SHP77 (cell line): ENCODE results near the gene SPDYE4.
A peak's percentile ranks its signal among the peaks of the same experiment; 100 is the strongest.

Experiments
- DNase-seq, 2 experiments: peaks; one replicate each; lab custom pipeline; 2025; lab: John Stamatoyannopoulos, UW

The SPDYE4 gene

DNA sequence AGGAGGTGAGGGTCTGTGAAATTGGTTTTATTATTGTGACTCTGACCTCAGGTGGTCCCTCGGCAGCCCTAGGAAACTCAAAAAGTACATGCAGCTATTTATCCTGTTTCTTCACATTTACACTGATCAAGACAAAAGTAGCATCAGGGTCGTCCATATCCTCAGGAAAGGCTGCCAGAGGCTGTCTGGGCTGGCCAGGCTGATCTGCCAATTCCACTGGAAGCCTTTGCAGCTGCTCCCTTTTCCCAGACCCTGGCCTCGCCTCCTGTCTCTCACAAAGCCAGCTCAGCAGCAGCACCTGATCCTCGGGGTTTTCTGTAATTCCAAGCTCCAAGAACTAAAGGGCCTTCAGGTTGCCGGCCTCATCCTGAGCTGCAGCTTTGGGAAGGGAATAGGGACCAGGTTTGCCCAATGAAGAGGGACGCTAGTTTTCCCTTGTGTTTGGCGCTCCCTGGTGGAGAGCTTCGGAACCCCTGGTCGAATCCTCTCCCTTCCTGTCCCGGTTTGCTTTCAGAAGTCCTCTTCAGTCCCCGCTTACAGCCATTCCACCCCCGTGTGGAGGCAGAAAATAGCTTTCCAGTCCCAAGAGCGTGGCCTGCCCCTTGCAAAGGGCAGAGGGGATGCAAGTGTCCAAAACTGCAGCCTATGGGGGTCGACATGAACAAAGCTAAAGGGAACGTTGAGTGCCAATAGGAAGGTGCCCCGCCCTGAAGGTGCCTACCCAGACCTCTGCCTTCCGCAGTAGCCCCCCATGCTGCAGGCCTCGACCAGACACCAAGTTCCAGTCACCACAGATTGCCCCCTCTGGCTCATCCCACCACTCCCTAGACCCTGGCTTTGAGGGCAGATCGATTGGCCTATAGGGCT is 27.4 kb upstream of the SPDYE4 start:
- DNase-seq = peak; percentile 58 to 76

DNA sequence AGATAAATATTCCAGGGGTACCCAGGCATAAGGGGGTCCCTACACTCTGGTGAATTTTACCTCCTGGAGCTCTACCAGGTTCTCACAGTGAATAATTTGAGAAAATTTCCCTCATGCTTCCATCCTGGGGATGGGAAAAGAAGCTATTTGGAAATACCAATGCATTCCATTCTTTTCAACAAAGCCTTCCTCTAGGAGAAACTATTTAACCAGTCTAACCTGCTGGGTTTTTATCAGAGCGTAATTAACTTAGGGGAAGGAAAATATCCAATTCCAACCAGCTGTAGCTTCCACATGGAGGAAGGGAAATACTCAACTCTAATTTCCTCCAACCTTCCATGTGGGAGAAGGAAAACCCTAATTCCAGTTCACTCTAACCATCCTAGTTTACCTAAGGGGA is 23.8 kb upstream of the SPDYE4 start:
- no peak for DNase-seq

DNA sequence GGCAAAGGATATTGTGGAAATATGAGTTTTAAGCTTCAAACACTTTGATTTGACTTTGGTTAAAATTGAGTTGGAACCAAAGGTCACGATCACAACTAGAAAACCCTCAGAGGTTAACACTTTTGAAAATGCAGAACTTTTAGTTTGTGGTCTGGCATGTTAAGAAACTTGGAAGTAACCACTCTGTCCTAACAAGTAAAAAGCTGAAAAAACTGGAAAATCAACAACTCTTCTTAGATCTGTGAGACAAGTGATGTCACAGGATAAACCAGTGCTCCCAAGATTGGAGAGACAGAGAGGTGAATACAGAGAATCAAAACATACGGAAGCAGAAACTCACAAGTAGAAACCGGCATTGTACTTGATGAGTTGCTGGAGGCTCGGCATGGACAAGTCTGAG is 23.4 kb upstream of the SPDYE4 start:
- DNase-seq = no peak

DNA sequence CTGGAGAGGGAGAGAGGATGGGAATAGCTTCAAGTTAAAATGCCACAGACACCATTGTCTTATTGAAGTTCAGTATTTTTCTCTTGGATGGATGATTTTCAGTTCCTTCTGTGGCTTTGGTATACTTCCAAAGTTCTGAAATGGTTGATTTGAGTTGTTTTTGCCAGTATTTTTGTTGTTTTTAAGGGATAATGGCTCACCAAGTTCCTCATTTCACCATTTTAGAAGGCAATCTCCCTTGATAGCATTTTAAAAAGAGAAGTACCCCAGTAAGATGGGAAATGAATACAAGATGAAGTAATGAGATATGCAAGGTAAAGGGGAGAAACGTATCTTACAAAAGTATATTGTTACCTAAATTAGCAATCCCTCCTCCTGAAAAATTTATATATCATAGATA is 18.5 kb upstream of the SPDYE4 start:
- DNase-seq = no peak

DNA sequence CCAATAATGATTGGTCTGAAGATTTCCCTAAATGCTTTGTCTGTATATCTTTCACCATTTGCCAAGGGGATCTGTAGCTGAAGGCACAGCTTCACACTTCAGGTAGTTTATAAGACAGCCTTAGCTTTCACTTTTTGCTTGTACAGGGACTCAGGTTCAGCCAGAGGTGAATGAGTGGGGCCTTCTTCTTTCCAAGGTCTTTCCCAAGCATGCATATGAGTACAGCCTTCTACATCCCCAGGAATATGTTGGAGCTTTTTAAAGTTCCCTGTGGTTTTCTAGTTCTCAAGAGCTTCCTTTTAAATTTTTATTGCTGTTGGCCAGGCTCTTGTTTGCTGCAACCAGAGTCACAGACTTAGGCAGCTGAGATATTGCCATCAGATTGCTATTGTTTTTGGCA is 17.9 kb upstream of the SPDYE4 start:
- DNase-seq = no peak

DNA sequence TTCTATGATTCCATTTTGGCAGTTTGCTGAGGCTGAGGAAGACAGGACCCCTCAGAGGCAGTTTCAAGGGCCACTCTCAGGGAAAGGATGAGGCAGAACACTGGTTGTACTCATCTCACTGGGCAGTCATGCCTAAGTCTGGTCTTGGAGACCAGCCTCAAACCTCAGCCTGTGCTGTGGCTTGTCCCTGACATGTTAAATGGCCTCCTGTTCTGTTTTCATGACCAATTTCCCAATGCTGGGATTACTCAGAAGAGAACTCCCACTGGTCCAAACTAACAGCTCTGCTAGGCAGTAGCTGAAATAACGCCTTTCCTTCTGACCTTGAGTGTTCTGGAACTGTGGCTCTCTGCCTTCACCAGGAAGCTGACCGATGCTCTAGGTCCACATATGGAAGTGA is 8.4 kb upstream of the SPDYE4 start:
- no peak for DNase-seq

DNA sequence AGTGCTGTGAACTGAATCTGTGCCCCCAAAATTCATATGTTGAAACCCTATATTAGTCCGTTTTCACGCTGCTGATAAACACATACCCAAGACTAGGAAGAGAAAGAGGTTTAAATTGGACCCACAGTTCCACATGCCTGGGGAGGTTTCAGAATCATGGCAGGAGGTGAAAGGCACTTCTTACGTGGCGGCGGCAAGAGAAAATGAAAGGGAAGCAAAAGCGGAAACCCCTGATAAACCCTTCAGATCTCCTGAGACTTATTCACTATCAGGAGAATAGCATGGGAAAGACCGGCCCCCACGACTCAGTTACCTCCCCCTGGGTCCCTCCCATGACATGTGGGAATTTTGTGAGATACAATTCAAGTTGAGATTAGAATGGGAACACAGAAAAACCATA is 3.7 kb upstream of the SPDYE4 start:
- no peak for DNase-seq

DNA sequence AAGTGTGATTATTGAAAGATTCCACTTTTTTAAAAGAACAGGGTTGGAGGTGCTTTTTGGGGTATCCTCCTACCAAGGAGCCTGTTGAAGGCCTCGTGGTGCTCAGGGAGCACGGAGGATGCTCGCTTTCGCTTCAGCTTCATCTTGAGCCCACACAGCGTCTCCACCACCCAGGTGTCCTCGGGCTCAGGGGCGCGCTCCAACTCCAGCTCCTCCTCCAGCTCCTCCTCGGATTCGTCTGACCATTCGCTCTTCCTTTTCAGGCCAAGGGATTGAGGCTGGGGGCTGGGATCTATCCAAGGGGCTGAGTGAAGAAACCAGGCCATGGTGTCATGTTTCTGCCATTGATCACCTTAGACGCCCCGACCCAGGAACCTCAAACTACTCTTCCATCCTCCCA is 1.2 kb downstream of the SPDYE4 start:
- DNase-seq = no peak

DNA sequence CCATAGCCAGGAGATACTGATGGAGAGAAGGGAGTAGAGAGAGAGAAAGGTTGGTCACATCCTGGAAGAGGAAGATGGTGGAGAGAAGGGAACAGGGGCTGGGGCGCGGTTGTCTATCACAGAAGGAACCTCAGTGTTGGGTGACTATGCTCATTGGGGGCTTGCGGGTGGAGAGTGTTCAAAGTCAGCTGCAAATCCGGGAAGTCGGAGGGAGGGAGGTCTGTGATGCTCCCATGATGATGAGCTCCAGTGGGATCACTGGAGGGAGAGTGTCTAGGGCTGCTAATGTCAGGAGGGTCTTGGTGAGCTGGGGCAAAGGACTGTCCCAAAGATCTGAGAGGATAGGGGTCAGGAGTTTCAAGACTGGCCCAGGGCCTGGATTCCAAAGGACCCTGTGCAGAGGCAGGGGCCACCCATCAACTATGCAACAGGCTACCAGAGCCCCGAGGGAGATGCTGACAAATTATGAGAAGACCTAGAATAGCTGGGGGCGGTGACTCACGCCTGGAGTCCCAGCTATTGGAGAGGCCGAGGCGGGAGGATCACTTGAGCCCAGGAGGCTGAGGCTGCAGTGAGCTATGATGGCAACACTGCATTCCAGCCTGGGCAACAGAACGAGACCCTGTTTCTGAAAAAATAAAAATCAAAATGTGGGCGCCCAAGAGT is 2.6 kb downstream of the SPDYE4 start:
- DNase-seq = no peak

DNA sequence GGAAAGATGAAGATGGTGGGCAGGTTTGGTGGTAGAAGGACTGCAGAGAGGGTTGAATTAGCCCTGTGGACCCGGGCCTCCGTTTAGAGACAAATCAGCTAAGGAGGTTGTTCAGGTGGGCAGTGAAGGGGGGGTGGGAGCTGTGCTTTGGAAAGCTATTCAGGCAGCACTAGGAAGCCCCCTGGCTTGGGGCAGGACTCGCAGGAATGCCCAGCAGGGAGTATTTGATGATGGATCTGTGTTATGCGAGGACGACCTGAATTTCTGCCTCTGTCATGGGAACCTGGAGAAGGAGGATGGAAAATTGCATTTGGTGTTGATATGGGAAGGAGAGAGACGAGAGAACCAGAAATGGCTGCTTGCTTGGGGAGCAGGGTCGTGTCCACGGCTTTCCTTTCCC is 3.5 kb downstream of the SPDYE4 start:
- DNase-seq = no peak

DNA sequence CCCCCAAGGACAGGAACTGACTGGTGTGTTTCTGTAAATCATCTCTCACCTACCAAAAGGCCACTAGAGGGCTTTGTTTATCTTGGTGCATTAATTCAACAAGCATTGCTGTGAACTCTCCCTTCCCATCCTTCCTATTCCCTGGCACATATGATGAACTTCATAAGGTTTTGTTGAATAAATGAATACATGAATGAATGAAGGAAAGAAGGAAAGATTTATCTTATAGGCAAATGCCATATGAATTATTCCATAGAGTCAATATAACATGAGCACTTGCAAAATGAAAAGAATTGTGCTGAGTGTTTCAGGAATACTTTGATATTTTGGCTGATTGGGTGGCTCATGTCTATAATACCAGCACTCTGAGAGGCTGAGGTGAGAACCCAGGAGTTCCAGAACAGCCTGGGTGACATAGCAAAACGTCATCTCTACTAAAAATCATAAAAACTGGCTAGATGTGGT is 4.3 kb downstream of the SPDYE4 start:
- DNase-seq = peak; percentile 67 to 75

DNA sequence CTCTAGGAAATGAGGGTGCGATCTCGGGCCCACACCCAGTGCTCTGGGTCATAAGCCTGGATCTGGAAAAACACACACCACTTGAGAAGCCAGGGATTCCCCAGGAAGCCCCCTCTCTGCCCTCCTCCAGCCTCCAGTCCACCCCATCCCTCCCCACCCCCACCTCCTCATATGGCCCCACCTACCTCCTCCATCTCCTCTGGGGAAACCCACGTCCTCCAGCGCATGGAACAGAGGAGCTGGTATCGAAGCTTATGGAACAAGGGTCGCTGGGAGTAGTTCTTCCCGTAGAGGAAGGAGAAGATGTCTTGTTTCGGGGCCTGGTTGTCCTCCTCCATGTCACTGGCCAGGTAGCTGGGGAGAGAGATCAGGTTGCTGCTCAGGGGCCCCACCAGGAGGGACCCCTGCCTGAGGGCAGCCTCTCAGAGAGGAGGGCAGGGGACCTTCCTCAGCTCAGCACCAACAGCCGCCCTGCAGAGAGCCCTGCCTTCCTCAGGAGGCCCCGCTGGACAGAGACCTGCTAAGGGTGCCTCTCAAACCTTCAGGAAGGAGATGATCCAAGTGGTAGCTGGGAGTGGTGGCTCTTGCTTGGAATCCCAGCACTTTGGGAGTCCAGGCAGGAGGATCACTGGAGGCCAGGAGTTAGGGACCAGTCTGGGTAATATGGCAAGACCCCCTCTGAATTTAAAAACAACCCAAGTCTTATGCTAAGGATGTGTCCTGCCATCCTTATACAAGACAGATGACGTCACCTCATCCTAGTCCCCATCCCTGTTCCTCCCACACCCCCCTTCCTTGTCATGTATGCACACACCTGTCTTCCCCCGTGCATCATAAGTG is 5.0 kb downstream of the SPDYE4 start:
- DNase-seq = no peak

DNA sequence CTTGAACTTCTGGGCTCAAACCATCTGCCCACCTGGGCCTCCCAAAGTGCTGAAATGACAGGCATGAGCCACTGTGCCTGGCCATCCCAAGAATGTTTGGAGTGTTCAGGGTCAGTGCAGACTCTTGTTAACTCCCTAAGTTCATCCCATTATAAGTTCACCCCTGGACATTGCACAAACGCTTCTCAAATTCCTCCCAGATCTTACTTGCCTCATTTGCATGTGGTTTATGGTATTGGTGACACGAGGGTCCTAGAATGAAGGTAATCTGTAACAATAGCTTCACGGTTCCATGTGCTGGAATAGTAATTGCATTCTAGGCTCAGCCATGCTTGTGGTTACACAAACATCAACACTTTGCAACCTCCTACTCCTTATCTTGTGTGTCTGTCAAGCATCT is 8.7 kb downstream of the SPDYE4 start:
- DNase-seq = no peak

DNA sequence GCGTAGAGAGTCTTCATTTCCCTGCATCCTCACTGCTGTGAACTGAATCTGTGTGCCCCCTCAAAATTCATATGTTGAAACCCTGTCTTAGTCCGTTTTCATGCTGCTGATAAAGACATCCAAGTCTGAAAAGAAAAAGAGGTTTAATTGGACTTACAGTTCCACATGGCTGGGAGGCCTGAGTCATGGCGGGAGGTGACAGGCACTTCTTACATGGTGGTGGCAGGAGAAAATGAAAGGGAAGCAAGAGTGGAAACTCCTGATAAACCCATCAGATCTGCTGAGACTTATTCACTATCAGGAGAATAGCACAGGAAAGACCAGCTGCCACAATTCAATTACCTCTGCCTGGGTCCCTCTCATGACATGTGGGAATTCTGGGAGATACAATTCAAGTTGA is 10.6 kb downstream of the SPDYE4 start:
- no peak for DNase-seq

DNA sequence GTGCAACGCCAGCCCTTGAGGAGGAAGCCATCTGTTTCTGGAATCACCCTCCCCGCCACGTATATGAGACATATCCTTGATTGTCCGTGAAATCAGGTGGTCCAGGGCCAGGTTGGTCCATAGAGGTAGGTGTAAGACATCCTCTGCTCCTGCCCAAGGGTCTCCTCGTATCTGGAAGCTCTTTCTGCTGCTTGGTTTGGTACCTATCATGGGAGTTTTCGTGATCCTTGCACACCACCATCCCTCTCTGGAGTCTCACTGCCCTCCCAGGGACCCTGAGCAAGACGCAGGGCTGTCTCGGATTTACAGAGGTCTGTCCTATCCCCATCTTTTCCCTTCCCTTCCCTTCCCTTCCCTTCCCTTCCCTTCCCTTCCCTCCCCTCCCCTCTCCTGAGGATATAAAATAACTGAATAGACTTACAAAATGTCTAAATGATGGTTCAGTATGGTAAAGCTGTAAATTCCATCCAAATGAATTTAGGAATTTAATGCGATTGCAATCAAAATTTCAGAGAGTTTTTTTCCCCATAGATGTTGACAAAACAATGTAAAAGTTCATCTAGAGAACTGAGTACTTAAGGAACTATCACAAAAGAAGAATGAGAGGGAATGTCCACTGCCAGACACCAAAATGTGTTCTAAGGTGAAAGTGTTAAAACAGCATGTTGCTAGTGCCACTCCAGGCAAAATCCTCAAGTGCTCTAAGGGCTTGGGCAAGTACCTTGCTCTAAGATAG is 11.7 kb downstream of the SPDYE4 start:
- DNase-seq = no peak

DNA sequence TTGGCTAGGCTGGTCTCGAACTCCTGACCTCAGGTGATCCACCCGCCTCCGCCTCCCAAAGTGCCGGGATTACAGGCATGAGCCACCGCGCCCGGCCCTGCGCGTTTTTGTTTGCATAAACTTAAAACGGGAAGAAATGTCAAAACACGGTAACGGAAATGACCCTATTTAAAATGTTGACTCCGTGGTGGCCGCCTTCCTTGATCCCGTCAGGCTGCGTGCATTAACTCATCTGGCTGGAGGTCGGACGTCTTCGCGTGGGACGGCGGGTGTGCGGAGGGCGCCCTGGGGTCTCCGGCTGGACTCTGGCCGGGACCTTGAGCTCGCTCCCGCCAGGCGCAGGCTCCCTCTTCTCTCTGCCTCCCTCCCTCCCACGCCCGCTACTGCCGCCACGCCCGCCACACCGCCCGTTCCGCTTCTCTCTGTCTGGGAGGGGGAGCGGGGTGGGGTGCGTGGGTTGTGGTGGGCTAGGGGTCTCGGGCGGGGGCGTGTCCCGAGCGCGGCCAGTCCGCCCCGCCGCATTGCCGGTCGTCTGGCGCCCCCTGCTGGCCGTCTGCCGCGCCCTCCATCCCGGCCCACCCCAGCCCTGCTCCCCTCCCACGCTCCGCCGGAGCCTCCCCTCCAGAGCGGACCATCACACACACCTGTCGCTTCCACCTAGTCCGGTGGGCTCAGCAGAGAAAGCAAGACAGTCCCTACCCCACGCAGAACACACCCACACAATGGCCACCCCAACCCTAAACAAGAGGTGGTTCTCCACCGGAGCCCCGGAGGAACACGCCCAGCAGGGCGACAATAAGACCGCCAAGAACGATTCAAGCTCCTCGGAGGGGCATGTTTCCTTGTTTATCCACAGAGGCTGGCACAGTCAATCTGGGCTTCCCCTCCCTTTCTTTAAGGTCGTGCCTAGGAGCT is 12.5 kb downstream of the SPDYE4 start:
- DNase-seq = peak; percentile 32 to 46

DNA sequence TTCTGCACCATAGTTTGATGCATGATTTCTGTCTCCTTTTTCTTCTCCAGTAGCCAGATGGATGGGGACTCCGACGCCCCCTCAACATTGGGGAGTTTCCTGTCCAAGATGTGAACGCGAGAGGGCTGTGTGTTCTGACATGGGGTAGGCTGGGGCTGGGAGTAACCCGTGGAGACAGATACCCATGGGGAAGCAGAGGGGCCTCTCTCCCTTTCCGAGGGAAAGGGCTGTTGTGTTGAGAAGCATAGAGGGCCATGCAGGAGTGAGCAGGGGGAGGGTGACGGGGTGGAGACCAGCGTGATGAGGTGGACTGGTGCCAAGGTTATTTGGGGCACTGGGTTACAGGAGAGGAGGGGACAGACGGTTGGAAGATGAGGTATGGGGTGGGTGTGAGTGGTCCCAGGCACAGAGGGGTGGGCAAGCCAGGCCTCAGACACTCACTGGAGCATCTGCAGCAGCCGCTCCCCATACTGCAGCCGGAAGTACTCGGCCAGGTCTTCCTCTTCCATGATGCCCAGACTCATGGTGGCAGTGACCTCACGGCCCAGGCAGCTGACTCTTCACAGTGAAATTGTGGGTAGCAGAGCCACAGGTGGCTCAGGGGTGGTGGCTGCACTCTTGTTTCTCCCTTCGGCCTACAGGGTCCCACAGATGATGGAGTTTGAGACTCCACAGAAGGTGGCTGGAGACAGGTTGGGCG is 14.1 kb downstream of the SPDYE4 start:
- DNase-seq = no peak

DNA sequence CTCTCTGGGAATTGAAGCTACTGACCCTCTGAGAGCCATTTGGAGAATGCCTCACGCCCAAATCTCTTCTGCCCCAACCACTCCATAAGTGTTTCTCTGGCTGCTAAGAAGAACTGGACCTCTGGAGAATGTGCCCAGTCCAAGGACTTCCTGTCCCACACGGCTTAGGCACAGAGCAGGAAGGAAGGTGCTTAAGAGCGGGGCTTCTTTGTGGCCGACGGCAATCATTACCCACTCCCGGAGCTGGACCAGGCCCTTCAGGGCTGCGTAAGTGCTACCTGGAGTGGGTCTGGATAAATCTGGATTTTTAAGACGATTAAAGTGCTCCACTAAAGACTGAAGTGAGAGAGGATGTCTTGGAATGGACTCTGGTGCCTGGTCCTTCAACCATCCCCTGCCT is 15.5 kb downstream of the SPDYE4 start:
- no peak for DNase-seq

DNA sequence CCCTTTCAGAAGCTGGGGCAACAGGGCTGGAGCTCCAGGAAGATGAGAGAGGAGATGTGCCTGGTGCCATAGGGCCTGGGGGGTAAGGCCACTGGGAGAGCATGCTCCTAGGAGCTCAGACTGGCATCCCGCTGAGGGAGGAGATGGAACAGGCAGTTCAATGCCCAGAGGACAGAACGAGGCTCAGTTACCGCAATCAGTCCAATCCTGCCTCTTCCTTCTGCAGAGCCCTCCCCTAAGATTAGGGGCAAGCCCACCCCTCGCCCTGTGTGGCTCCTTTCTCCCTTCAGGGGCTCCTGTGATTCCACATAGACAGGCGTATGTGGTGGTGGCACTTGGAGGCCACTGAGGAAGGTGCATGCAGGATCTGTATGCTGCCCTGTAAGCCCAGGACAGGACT is 16.1 kb downstream of the SPDYE4 start:
- DNase-seq = no peak

DNA sequence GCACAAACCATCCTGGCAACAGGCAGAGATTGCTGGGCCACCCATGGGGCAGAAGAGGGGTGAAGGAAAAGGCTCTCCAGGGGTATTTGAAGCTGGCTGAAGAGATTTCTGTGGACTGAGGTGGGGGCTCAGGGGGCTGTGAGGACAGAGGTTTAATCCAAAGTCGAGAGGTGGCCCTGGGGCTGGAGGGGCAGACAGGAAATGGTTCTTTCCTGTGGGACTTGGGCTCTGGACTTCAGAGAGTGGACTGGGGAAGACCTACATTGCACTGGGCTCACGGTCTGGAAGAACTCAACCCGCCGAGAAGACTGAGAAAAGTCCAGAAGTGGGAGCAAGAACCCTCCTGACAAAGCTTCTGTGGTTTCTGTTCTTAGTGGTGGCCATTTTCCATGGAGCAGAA is 16.6 kb downstream of the SPDYE4 start:
- no peak for DNase-seq
